Measurements from ENCODE around the gene SPATA20.

GRCh38 chr17:50548831-50549230, 1.9 kb downstream of the SPATA20 start:
- no peak for TF ChIP-seq POLR2A (IDR thresholded peaks at IDR 0.05)
- TF ChIP-seq CTCF (IDR thresholded peaks at IDR 0.05) = no peak

All from adrenal gland (tissue), 5 donors.